ENCODE data around the gene CEACAM7.

CEACAM7 gene

GRCh38 chr19:41718761-41719160 is 30.7 kb upstream of the CEACAM7 start:
- no peak overlapping the region for H3K27ac ChIP-seq (ENCODE audit: low read depth, low read length, poor library complexity, severe bottlenecking)
- no peaks in the 10 kb centered on the region for H3K36me3 ChIP-seq (ENCODE audit: insufficient read depth, low read length)
- H3K79me2 ChIP-seq (ENCODE audit: insufficient read depth, low read length), result no peaks in the 10 kb centered on the region
- no peaks in the 10 kb centered on the region for H3K4me1 ChIP-seq (ENCODE audit: insufficient read depth, low read length, severe bottlenecking)
- TF ChIP-seq CTCF (IDR thresholded peaks at IDR 0.05; ENCODE audit: low read length) (no peak), EZH2 (IDR thresholded peaks at IDR 0.05; ENCODE audit: borderline replicate concordance, low read length) (no peak)
- no peaks in the 10 kb centered on the region for H3K9me2 ChIP-seq (ENCODE audit: low read depth, low read length)
- H4K20me1 ChIP-seq (ENCODE audit: insufficient read depth, low read length), result no peaks in the 10 kb centered on the region
- no peaks in the 10 kb centered on the region for H3F3A ChIP-seq (ENCODE audit: insufficient read depth, low read length)
- no peaks in the 10 kb centered on the region; the same call in 1 of the 2 replicates for H3K27me3 ChIP-seq (ENCODE audit: insufficient read depth, low read length)
- H2AFZ ChIP-seq (ENCODE audit: low read length), result no peak overlapping the region
- no peak overlapping the region for H3K4me2 ChIP-seq (ENCODE audit: low read length)
- no peak overlapping the region for H3K4me3 ChIP-seq (ENCODE audit: low read depth, low read length, poor library complexity, severe bottlenecking)
- H3K9me3 ChIP-seq (ENCODE audit: low read length), result no peaks in the 10 kb centered on the region
- no peak overlapping the region for H3K9ac ChIP-seq (ENCODE audit: low read length)

- Histone ChIP-seq H3K9me3 (ENCODE audit: low read length) (no peaks in the 10 kb centered on the region), H3K36me3 (ENCODE audit: insufficient read depth, low read length) (no peaks in the 10 kb centered on the region), H3K4me3 (ENCODE audit: low read depth, low read length, poor library complexity, severe bottlenecking) (no peak overlapping the region), H3K79me2 (ENCODE audit: insufficient read depth, low read length) (no peaks in the 10 kb centered on the region), H2AFZ (ENCODE audit: low read length) (no peak overlapping the region), H3K9me2 (ENCODE audit: low read depth, low read length) (no peaks in the 10 kb centered on the region), H4K20me1 (ENCODE audit: insufficient read depth, low read length) (no peaks in the 10 kb centered on the region), H3K27ac (ENCODE audit: low read depth, low read length, poor library complexity, severe bottlenecking) (no peak overlapping the region), H3F3A (ENCODE audit: insufficient read depth, low read length) (no peaks in the 10 kb centered on the region), H3K4me2 (ENCODE audit: low read length) (no peak overlapping the region), H3K27me3 (ENCODE audit: insufficient read depth, low read length) (no peaks in the 10 kb centered on the region), H3K9ac (ENCODE audit: low read length) (no peak overlapping the region), H3K4me1 (ENCODE audit: insufficient read depth, low read length, severe bottlenecking) (no peaks in the 10 kb centered on the region)
- no peak for TF ChIP-seq CTCF (IDR thresholded peaks at IDR 0.05; ENCODE audit: low read length)
- TF ChIP-seq EZH2 (IDR thresholded peaks at IDR 0.05; ENCODE audit: borderline replicate concordance, low read length), result no peak
Measured at GRCh38 chr19:41714598-41714997, 26.5 kb upstream of the CEACAM7 start.

GRCh38 chr19:41711376-41712261 is 23.5 kb upstream of the CEACAM7 start:
- no peak for TF ChIP-seq CTCF (IDR thresholded peaks at IDR 0.05; ENCODE audit: low read length)
- no peak for TF ChIP-seq EZH2 (IDR thresholded peaks at IDR 0.05; ENCODE audit: borderline replicate concordance, low read length)
- Histone ChIP-seq H4K20me1 (ENCODE audit: insufficient read depth, low read length) (no peaks in the 10 kb centered on the region), H3K27me3 (ENCODE audit: insufficient read depth, low read length) (no peaks in the 10 kb centered on the region)

More at GRCh38 chr19:41711376-41712261, 23.5 kb upstream of the CEACAM7 start:
- no peak overlapping the region for H3K4me3 ChIP-seq (ENCODE audit: low read depth, low read length, poor library complexity, severe bottlenecking)
- no peaks in the 10 kb centered on the region for H3K9me3 ChIP-seq (ENCODE audit: low read length)
- no peak overlapping the region for H3K4me2 ChIP-seq (ENCODE audit: low read length)
- H3K27ac ChIP-seq (ENCODE audit: low read depth, low read length, poor library complexity, severe bottlenecking), result no peak overlapping the region
- no peaks in the 10 kb centered on the region for H3K9me2 ChIP-seq (ENCODE audit: low read depth, low read length)
- no peaks in the 10 kb centered on the region for H3K36me3 ChIP-seq (ENCODE audit: insufficient read depth, low read length)
- H3K4me1 ChIP-seq (ENCODE audit: insufficient read depth, low read length, severe bottlenecking), result no peaks in the 10 kb centered on the region
- H2AFZ ChIP-seq (ENCODE audit: low read length), result no peak overlapping the region
- no peak overlapping the region for H3K9ac ChIP-seq (ENCODE audit: low read length)
- no peaks in the 10 kb centered on the region for H3K79me2 ChIP-seq (ENCODE audit: insufficient read depth, low read length)
- no peaks in the 10 kb centered on the region for H3F3A ChIP-seq (ENCODE audit: insufficient read depth, low read length)

Measured in OCI-LY1 (cell line).